HepG2 (cell line): ENCODE data around the gene POGLUT2. TPM values are rescaled to one million over a fixed set of nuclear protein-coding genes. Genes with fewer than 3 reads are reported as not detected.
A peak's percentile ranks its signal among the peaks of the same experiment; 100 is the strongest.

Experiments
- CBX5 ChIP-seq: sonication (generic); formaldehyde crosslinking; IDR thresholded peaks from 2 replicates; pipeline ENCODE4 v1.4.0; 2020; ENCODE audit warnings: missing genetic modification reagents, borderline replicate concordance
- EP300 ChIP-seq, 3 experiments: sonication (generic) in 1 of 3; formaldehyde crosslinking in 1 of 3; IDR thresholded peaks; 2 replicates each; pipeline versions ENCODE4 v1.5.1 to v1.6.1; 2011 to 2020; ENCODE audit warnings: low read depth in 2 of 3, low read length in 2 of 3, borderline replicate concordance in 1 of 3, improper control_type of control experiment in 1 of 3, mild to moderate bottlenecking in 1 of 3, missing genetic modification reagents in 1 of 3, moderate library complexity in 1 of 3
- ETV6 ChIP-seq: sonication (generic); formaldehyde crosslinking; conservative IDR thresholded peaks from 2 replicates; pipeline ENCODE4 v1.4.0; 2020; ENCODE audit warnings: missing genetic modification reagents
- FOXC1 ChIP-seq: sonication (generic); formaldehyde crosslinking; IDR thresholded peaks from 2 replicates; pipeline ENCODE4 v1.8.0; 2022; ENCODE audit warnings: mild to moderate bottlenecking, missing genetic modification reagents, borderline replicate concordance
- FOXM1 ChIP-seq: sonication (generic); formaldehyde crosslinking; IDR thresholded peaks from 2 replicates; pipeline ENCODE4 v1.5.0; 2020; ENCODE audit warnings: missing genetic modification reagents
- IKZF1 ChIP-seq: fragments of 450-650 bp; IDR thresholded peaks from 2 replicates; pipeline ENCODE4 v1.7.1; 2016
- KLF9 ChIP-seq: IDR thresholded peaks from 2 replicates; pipeline ENCODE4 v1.6.1; 2016; ENCODE audit warnings: low read depth
- MAF1 ChIP-seq: sonication (generic); formaldehyde crosslinking; IDR thresholded peaks from 2 replicates; pipeline ENCODE4 v1.5.0; 2020; ENCODE audit warnings: missing genetic modification reagents, borderline replicate concordance
- NAIF1 ChIP-seq: sonication (generic); formaldehyde crosslinking; IDR thresholded peaks from 2 replicates; pipeline ENCODE4 v1.5.0; 2020; ENCODE audit warnings: mild to moderate bottlenecking, missing genetic modification reagents, borderline replicate concordance
- NFYC ChIP-seq: IDR thresholded peaks from 2 replicates; pipeline ENCODE4 v1.6.1; 2016; ENCODE audit warnings: missing genetic modification reagents, missing compliant biosample characterization
- SATB2 ChIP-seq: sonication (generic); formaldehyde crosslinking; IDR thresholded peaks from 2 replicates; pipeline ENCODE4 v1.5.0; 2020; ENCODE audit warnings: missing genetic modification reagents
- SP140L ChIP-seq: sonication (generic); formaldehyde crosslinking; IDR thresholded peaks from 2 replicates; pipeline ENCODE4 v1.4.0; 2020; ENCODE audit warnings: missing genetic modification reagents, borderline replicate concordance
- SP4 ChIP-seq: sonication (generic); formaldehyde crosslinking; IDR thresholded peaks from 2 replicates; pipeline ENCODE4 v1.8.1; 2023; ENCODE audit warnings: mild to moderate bottlenecking, missing genetic modification reagents
- SP5 ChIP-seq: IDR thresholded peaks from 2 replicates; pipeline ENCODE4 v1.6.1; 2016; ENCODE audit warnings: low read depth, borderline replicate concordance
- SRF ChIP-seq: IDR thresholded peaks from 2 replicates; pipeline ENCODE4 v1.6.1; 2011; ENCODE audit warnings: mild to moderate bottlenecking, low read depth, low read length, moderate library complexity
- ZNF17 ChIP-seq: sonication (generic); formaldehyde crosslinking; IDR thresholded peaks from 2 replicates; pipeline ENCODE4 v1.5.0; 2020; ENCODE audit warnings: mild to moderate bottlenecking, missing genetic modification reagents
- ZNF33A ChIP-seq: sonication (generic); formaldehyde crosslinking; IDR thresholded peaks from 2 replicates; pipeline ENCODE4 v1.5.1; 2020; ENCODE audit warnings: missing genetic modification reagents, mild to moderate bottlenecking, moderate library complexity, borderline replicate concordance
- ZNF383 ChIP-seq: sonication (generic); formaldehyde crosslinking; IDR thresholded peaks from 2 replicates; pipeline ENCODE4 v1.4.0; 2020; ENCODE audit warnings: missing genetic modification reagents, mild to moderate bottlenecking, borderline replicate concordance
- ZNF567 ChIP-seq: sonication (generic); formaldehyde crosslinking; IDR thresholded peaks from 2 replicates; pipeline ENCODE4 v1.8.1; 2023; ENCODE audit warnings: mild to moderate bottlenecking, missing genetic modification reagents, borderline replicate concordance
- ZNF616 ChIP-seq: sonication (generic); formaldehyde crosslinking; IDR thresholded peaks from 2 replicates; pipeline ENCODE4 v1.5.0; 2020; ENCODE audit warnings: low read depth, mild to moderate bottlenecking, missing genetic modification reagents
- ZNF652 ChIP-seq: IDR thresholded peaks from 2 replicates; pipeline ENCODE4 v1.6.1; 2016; ENCODE audit warnings: low read depth, borderline replicate concordance
- ZSCAN30 ChIP-seq: sonication (generic); formaldehyde crosslinking; IDR thresholded peaks from 2 replicates; pipeline ENCODE4 v1.5.0; 2020; ENCODE audit warnings: mild to moderate bottlenecking, missing genetic modification reagents
- polyA plus RNA-seq, 8 experiments: library from polyadenylated mRNA; depleted of rRNA in 3 of 8; stranded (reverse) in 7 of 8; unstranded in 1 of 8; fragments of >200 nt; fragmentation: Illumina TruSeq in 4 of 8; extraction: Trizol in 4 of 8; gene quantifications; 2 replicates each; pipeline versions ENCODE4 v1.2.1 to v1.2.3, GENCODE V29; 2011 to 2016; ENCODE audit warnings: low read depth in 4 of 8, missing spikeins in 1 of 8, mixed read lengths in 1 of 8; ENCODE audit not compliant: insufficient read depth in 1 of 8
- total RNA-seq, 5 experiments: library from RNA; depleted of rRNA; stranded (reverse); fragments of >200 nt; fragmentation: Illumina TruSeq; extraction: Trizol; gene quantifications; 2 replicates each; pipeline ENCODE4 v1.2.3, GENCODE V29; 2016; ENCODE audit warnings: low read depth in 1 of 5
- TF ChIP-seq, protein P1 (sequence below): IDR thresholded peaks from 2 replicates; pipeline ENCODE4 v1.6.1; 2012; ENCODE audit warnings: low read depth, low read length, improper control_type of control experiment
- TF ChIP-seq, protein P2 (sequence below): sonication (generic); formaldehyde crosslinking; IDR thresholded peaks from 2 replicates; pipeline ENCODE4 v1.9.0; 2021; ENCODE audit warnings: missing genetic modification reagents, mild to moderate bottlenecking, borderline replicate concordance
- TF ChIP-seq, protein P3 (sequence below): sonication (generic); formaldehyde crosslinking; IDR thresholded peaks from 2 replicates; pipeline ENCODE4 v1.5.1; 2020; ENCODE audit warnings: mild to moderate bottlenecking, missing genetic modification reagents

Gene POGLUT2
- total and polyA plus RNA-seq, 2 of the 13 experiments (the other 11 are each of a cell fraction or from before 2014, with no cell fraction given), result 18.0 to 26.1 TPM

DNA sequence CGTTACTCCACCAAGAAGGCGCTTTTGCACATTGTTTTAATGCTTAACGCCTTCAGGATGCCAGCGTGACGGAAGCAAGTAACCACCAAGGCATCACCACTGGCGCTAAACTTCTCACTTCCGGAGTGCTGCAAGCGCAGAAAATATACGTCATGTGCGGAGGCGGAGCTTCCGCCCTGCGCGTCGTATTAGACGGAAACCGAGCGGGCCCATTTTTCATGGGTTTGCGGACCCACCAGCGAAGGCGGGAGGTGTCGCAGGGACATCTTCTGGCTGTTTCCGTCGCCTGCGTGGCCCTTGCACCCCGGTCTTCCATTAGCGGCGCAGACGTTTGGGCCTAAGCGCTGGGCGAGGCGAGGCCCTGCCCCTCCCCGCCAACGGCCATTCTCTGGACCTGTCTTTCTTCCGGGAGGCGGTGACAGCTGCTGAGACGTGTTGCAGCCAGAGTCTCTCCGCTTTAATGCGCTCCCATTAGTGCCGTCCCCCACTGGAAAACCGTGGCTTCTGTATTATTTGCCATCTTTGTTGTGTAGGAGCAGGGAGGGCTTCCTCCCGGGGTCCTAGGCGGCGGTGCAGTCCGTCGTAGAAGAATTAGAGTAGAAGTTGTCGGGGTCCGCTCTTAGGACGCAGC lies 47.0 kb upstream of the POGLUT2 start, which contains the start of gene ERCC5 (continued):
- no peak; the same call in 1 of the 2 replicates for TF ChIP-seq CBX5
- TF ChIP-seq ZNF567 (CRISPR knock-in tag), result 0 out of 2 replicates have a peak, but pooled peaks have one; percentile 84
- TF ChIP-seq IKZF1, result no peak
- TF ChIP-seq ETV6, result no peak
- TF ChIP-seq KLF9 (CRISPR knock-in tag), result 0 out of 2 replicates have a peak, but pooled peaks have one; percentile 65
- TF ChIP-seq NFYC, result peak; percentile 67
- peak in 1 of 2 experiments; percentile 36; a peak in 1 of 4 replicates for TF ChIP-seq EP300 (IDR thresholded peaks at IDR 0.05; ENCODE audit: low read depth in 2 of 2, low read length in 2 of 2)
- TF ChIP-seq EP300 (CRISPR knock-in tag; IDR thresholded peaks at IDR 0.05; ENCODE audit: borderline replicate concordance), result 0 out of 2 replicates have a peak, but pooled peaks have one; percentile 39
- TF ChIP-seq ZNF17 (CRISPR knock-in tag), result no peak
- TF ChIP-seq, protein P1, sequence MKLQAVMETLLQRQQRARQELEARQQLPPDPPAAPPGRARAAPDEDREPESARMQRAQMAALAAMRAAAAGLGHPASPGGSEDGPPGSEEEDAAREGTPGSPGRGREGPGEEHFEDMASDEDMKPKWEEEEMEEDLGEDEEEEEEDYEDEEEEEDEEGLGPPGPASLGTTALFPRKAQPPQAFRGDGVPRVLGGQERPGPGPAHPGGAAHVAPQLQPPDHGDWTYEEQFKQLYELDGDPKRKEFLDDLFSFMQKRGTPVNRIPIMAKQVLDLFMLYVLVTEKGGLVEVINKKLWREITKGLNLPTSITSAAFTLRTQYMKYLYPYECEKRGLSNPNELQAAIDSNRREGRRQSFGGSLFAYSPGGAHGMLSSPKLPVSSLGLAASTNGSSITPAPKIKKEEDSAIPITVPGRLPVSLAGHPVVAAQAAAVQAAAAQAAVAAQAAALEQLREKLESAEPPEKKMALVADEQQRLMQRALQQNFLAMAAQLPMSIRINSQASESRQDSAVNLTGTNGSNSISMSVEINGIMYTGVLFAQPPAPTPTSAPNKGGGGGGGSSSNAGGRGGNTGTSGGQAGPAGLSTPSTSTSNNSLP, result no peak
- peak; percentile 64; the same call in 1 of the 2 replicates for TF ChIP-seq ZNF616 (CRISPR knock-in tag)
- TF ChIP-seq MAF1, result peak; percentile 78; the same call in 1 of the 2 replicates
- no peak for TF ChIP-seq ZSCAN30 (CRISPR knock-in tag)
- peak; percentile 55; the same call in 1 of the 2 replicates for TF ChIP-seq SATB2 (CRISPR knock-in tag)
- peak; percentile 94 for TF ChIP-seq SP4 (CRISPR knock-in tag)
- TF ChIP-seq SP140L (CRISPR knock-in tag), result no peak
- TF ChIP-seq ZNF652 (CRISPR knock-in tag), result 0 out of 2 replicates have a peak, but pooled peaks have one; percentile 20
- no peak for TF ChIP-seq ZNF383
- TF ChIP-seq, protein P2, sequence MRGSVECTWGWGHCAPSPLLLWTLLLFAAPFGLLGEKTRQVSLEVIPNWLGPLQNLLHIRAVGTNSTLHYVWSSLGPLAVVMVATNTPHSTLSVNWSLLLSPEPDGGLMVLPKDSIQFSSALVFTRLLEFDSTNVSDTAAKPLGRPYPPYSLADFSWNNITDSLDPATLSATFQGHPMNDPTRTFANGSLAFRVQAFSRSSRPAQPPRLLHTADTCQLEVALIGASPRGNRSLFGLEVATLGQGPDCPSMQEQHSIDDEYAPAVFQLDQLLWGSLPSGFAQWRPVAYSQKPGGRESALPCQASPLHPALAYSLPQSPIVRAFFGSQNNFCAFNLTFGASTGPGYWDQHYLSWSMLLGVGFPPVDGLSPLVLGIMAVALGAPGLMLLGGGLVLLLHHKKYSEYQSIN (CRISPR knock-in tag), result no peak
- TF ChIP-seq, protein P3, sequence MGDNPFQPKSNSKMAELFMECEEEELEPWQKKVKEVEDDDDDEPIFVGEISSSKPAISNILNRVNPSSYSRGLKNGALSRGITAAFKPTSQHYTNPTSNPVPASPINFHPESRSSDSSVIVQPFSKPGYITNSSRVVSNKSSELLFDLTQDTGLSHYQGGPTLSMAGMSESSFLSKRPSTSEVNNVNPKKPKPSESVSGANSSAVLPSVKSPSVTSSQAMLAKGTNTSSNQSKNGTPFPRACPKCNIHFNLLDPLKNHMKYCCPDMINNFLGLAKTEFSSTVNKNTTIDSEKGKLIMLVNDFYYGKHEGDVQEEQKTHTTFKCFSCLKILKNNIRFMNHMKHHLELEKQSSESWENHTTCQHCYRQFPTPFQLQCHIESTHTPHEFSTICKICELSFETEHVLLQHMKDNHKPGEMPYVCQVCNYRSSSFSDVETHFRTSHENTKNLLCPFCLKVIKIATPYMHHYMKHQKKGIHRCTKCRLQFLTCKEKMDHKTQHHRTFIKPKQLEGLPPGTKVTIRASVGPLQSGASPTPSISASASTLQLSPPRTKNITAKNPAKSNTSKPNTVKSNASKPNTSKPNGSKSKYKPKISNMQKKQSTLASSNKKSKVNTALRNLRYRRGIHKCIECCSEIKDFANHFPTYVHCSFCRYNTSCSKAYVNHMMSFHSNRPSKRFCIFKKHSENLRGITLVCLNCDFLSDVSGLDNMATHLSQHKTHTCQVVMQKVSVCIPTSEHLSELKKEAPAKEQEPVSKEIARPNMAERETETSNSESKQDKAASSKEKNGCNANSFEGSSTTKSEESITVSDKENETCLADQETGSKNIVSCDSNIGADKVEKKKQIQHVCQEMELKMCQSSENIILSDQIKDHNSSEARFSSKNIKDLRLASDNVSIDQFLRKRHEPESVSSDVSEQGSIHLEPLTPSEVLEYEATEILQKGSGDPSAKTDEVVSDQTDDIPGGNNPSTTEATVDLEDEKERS (CRISPR knock-in tag), result peak; percentile 80; the same call in 1 of the 2 replicates
- TF ChIP-seq FOXC1 (CRISPR knock-in tag), result peak; percentile 98
- TF ChIP-seq ZNF33A (CRISPR knock-in tag), result no peak
- peak; percentile 91 for TF ChIP-seq NAIF1 (CRISPR knock-in tag)
- no peak for TF ChIP-seq FOXM1 (CRISPR knock-in tag)
- TF ChIP-seq SRF, result peak; percentile 70
- TF ChIP-seq SP5 (CRISPR knock-in tag), result peak; percentile 61; the same call in 1 of the 2 replicates
